GM12878 (cell line): ENCODE results near the gene AQP2. TPM values are rescaled to one million over a fixed set of nuclear protein-coding genes. Genes with fewer than 3 reads are reported as not detected.
A peak's percentile ranks its signal among the peaks of the same experiment; 100 is the strongest.

Experiments used
- ATAC-seq: fragments of 200-7000 bp; cut with Tn5 transposase; 3 replicates; pipeline ENCODE4 v1.9.1; 2020; ENCODE audit warnings: mild to moderate bottlenecking, moderate library complexity
- BruUV-seq: library from RNA; stranded (reverse); fragments of 400-500 nt; replicated peaks from 2 replicates; lab custom pipeline; 2021; lab: Mats Ljungman, UMichigan
- CTCF ChIA-PET: fragments of 300-600 bp; sonication (Branson Sonifier 250); formaldehyde crosslinking; extraction: SDS; loops from one replicate; lab custom pipeline; 2021; ENCODE audit warnings: inconsistent platforms; lab: Yijun Ruan, JAX
- POLR2A ChIA-PET: fragments of 350-600 bp; formaldehyde crosslinking; extraction: SDS; loops from one replicate; lab custom pipeline; 2021; ENCODE audit warnings: inconsistent platforms; lab: Charles Lee
- RAD21 ChIA-PET: fragments of 300-600 bp; sonication (Branson Sonifier 250); formaldehyde crosslinking; loops from one replicate; lab custom pipeline; 2023; ENCODE audit warnings: antibody characterized with exemption; ENCODE audit not compliant: unreplicated experiment; lab: Charles Lee
- SMC1A ChIA-PET: fragments of 300-600 bp; sonication (Branson Sonifier 250); formaldehyde crosslinking; loops from one replicate; lab custom pipeline; 2023; ENCODE audit not compliant: unreplicated experiment, uncharacterized antibody; lab: Charles Lee
- DNase-seq: peaks from one replicate; pipeline ENCODE4 v3.0.0-alpha.2; 2011; ENCODE audit warnings: low read depth, low spot score
- FAIRE-seq: peaks from 3 replicates; lab custom pipeline; 2011; peaks lifted over from hg19 to GRCh38; lab: Jason Lieb, UNC
- H2AFZ ChIP-seq: 2 replicates; pipeline ENCODE4 v1.6.0; 2011; ENCODE audit warnings: low read depth, low read length, control low read depth; ENCODE audit not compliant: control insufficient read depth
- H3K27ac ChIP-seq: 2 replicates; pipeline ENCODE4 v1.5.1; 2011; ENCODE audit warnings: control low read depth; ENCODE audit not compliant: control insufficient read depth, insufficient read depth
- H3K27me3 ChIP-seq, 2 experiments: replicated peaks in 1 of 2; 2 replicates each; pipeline versions ENCODE4 v1.6.0 to v1.6.1; 2011; ENCODE audit warnings: low read length in 1 of 2; ENCODE audit not compliant: control insufficient read depth in 2 of 2, insufficient read depth in 2 of 2
- H3K36me3 ChIP-seq, 2 experiments: 2 replicates each; pipeline ENCODE4 v1.5.1; 2011; ENCODE audit warnings: low read length in 1 of 2; ENCODE audit not compliant: control insufficient read depth in 2 of 2, insufficient read depth in 2 of 2
- H3K4me1 ChIP-seq: 2 replicates; pipeline ENCODE4 v1.6.1; 2011; ENCODE audit warnings: mild to moderate bottlenecking, low read length, moderate library complexity, mixed read lengths; ENCODE audit not compliant: control insufficient read depth, insufficient read depth
- H3K4me2 ChIP-seq: 2 replicates; pipeline ENCODE4 v1.6.0; 2011; ENCODE audit warnings: control low read depth; ENCODE audit not compliant: control insufficient read depth, insufficient read depth
- H3K4me3 ChIP-seq: fragments of 200-600 bp; sonication (generic); 2 replicates; pipeline ENCODE4 v1.5.1; 2016
- H3K79me2 ChIP-seq: 2 replicates; pipeline ENCODE4 v1.6.0; 2011; ENCODE audit warnings: low read length; ENCODE audit not compliant: control insufficient read depth, insufficient read depth
- H3K9ac ChIP-seq: 2 replicates; pipeline ENCODE4 v1.8.0; 2011; ENCODE audit warnings: low read length, control low read depth, mixed read lengths; ENCODE audit not compliant: control insufficient read depth, insufficient read depth
- H3K9me3 ChIP-seq: replicated peaks from 3 replicates; pipeline ENCODE4 v1.5.1; 2011; ENCODE audit warnings: mild to moderate bottlenecking, low read length; ENCODE audit not compliant: control insufficient read depth, insufficient read depth
- H4K20me1 ChIP-seq: 2 replicates; pipeline ENCODE4 v1.6.0; 2011; ENCODE audit not compliant: control insufficient read depth, insufficient read depth
- ESRRA ChIP-seq: IDR thresholded peaks from 2 replicates; pipeline ENCODE4 v1.6.1; 2012; ENCODE audit warnings: mild to moderate bottlenecking, low read length, improper control_type of control experiment
- IRF4 ChIP-seq: IDR thresholded peaks from 2 replicates; pipeline ENCODE4 v1.6.1; 2011; ENCODE audit warnings: low read depth, low read length
- JUNB ChIP-seq: IDR thresholded peaks from 2 replicates; pipeline ENCODE4 v1.6.1; 2016; ENCODE audit warnings: antibody characterized with exemption, mild to moderate bottlenecking
- JUND ChIP-seq: IDR thresholded peaks from 2 replicates; pipeline ENCODE4 v1.6.1; 2012; ENCODE audit warnings: low read depth, mild to moderate bottlenecking, low read length, improper control_type of control experiment, moderate library complexity
- MEF2A ChIP-seq: IDR thresholded peaks from 2 replicates; pipeline ENCODE4 v1.6.1; 2011; ENCODE audit warnings: low read depth, mild to moderate bottlenecking, low read length, moderate library complexity; ENCODE audit not compliant: insufficient read depth
- MEF2B ChIP-seq: fragments of 450-650 bp; IDR thresholded peaks from 2 replicates; pipeline ENCODE4 v1.6.1; 2018; ENCODE audit warnings: mild to moderate bottlenecking, moderate library complexity; ENCODE audit not compliant: partially characterized antibody, poor library complexity, severe bottlenecking
- MXI1 ChIP-seq: fragments of 150-350 bp; IDR thresholded peaks from 2 replicates; pipeline ENCODE4 v1.6.1; 2011; ENCODE audit warnings: low read depth, mild to moderate bottlenecking, inconsistent platforms, low read length, improper control_type of control experiment
- NFYA ChIP-seq: IDR thresholded peaks from 2 replicates; pipeline ENCODE4 v1.6.1; 2011; ENCODE audit warnings: low read depth, mild to moderate bottlenecking, low read length, improper control_type of control experiment, borderline replicate concordance
- SMAD5 ChIP-seq: IDR thresholded peaks from 2 replicates; pipeline ENCODE4 v1.6.1; 2016; ENCODE audit warnings: antibody characterized with exemption, low read depth
- TCF7 ChIP-seq: IDR thresholded peaks from 2 replicates; pipeline ENCODE4 v1.6.1; 2014; ENCODE audit warnings: antibody characterized with exemption, borderline replicate concordance
- YY1 ChIP-seq: IDR thresholded peaks from 2 replicates; pipeline ENCODE4 v1.6.1; 2011; ENCODE audit warnings: low read depth, mild to moderate bottlenecking, low read length
- ZNF24 ChIP-seq: fragments of 450-650 bp; IDR thresholded peaks from 2 replicates; pipeline ENCODE4 v1.6.1; 2017; ENCODE audit warnings: antibody characterized with exemption, mild to moderate bottlenecking
- WGBS: methylation state at CpG from one replicate; pipeline ENCODE4 v1.1.6; 2016; ENCODE audit warnings: low lambda C conversion rate; ENCODE audit not compliant: insufficient replicate concordance, insufficient coverage; ENCODE audit errors: missing lambda C conversion rate; 5-methylcytosine and 5-hydroxymethylcytosine counted together
- in situ Hi-C: fragments of 300-500 bp; cut with MboI; formaldehyde crosslinking; loops from 9 replicates; pipeline ENCODE4 v1.14.3; 2018; ENCODE audit warnings: mixed read lengths
- intact Hi-C: fragments of 100-400 bp; cut with micrococcal nuclease; formaldehyde crosslinking; loops from one replicate; pipeline ENCODE4 v1.14.2; 2022; ENCODE audit not compliant: unreplicated experiment
- polyA plus RNA-seq, 11 experiments: library from polyadenylated mRNA; depleted of rRNA in 4 of 11; unstranded in 6 of 11; stranded (reverse) in 5 of 11; fragments of >200 nt; fragmentation: Nextera tagmentation in 4 of 11; fragmentation: Illumina TruSeq in 1 of 11; extraction: Ambion mirVana in 4 of 11; extraction: Trizol in 1 of 11; gene quantifications; 1 replicate in 1 of 11; 2 replicates in 10 of 11; pipeline versions ENCODE4 v1.2.1 to v1.2.3, GENCODE V29; 2011 to 2016; ENCODE audit warnings: inconsistent platforms in 2 of 11, missing spikeins in 2 of 11, low read depth in 1 of 11
- total RNA-seq, 4 experiments: library from RNA; depleted of rRNA in 3 of 4; stranded (reverse); fragments of >200 nt in 3 of 4; fragmentation: Illumina TruSeq in 1 of 4; extraction: Trizol in 1 of 4; gene quantifications; 2 replicates each; pipeline versions ENCODE4 v1.2.1 to v1.2.3, GENCODE V29; 2013 to 2021
- TF ChIP-seq, protein P1 (sequence below): fragments of 450-650 bp; IDR thresholded peaks from 2 replicates; pipeline ENCODE4 v1.6.1; 2018; ENCODE audit warnings: borderline replicate concordance, mild to moderate bottlenecking; ENCODE audit not compliant: partially characterized antibody

AQP2 gene
- total and polyA plus RNA-seq, 10 of the 15 experiments (the other 5 are each of a cell fraction or from before 2014, with no cell fraction given): not detected

GRCh38 chr12:49967042-49967776 lies 16.7 kb downstream of the AQP2 start (continued):
- TF ChIP-seq, protein P1, sequence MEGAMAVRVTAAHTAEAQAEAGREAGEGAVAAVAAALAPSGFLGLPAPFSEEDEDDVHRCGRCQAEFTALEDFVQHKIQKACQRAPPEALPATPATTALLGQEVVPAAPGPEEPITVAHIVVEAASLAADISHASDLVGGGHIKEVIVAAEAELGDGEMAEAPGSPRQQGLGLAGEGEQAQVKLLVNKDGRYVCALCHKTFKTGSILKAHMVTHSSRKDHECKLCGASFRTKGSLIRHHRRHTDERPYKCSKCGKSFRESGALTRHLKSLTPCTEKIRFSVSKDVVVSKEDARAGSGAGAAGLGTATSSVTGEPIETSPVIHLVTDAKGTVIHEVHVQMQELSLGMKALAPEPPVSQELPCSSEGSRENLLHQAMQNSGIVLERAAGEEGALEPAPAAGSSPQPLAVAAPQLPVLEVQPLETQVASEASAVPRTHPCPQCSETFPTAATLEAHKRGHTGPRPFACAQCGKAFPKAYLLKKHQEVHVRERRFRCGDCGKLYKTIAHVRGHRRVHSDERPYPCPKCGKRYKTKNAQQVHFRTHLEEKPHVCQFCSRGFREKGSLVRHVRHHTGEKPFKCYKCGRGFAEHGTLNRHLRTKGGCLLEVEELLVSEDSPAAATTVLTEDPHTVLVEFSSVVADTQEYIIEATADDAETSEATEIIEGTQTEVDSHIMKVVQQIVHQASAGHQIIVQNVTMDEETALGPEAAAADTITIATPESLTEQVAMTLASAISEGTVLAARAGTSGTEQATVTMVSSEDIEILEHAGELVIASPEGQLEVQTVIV: no peak
- peak; percentile 25 for TF ChIP-seq MEF2B
- TF ChIP-seq ESRRA: no peak
- TF ChIP-seq JUNB: no peak
- TF ChIP-seq YY1: 0 out of 2 replicates have a peak, but pooled peaks have one; percentile 30
- no peak for TF ChIP-seq ZNF24
- no peak for TF ChIP-seq SMAD5

DNA sequence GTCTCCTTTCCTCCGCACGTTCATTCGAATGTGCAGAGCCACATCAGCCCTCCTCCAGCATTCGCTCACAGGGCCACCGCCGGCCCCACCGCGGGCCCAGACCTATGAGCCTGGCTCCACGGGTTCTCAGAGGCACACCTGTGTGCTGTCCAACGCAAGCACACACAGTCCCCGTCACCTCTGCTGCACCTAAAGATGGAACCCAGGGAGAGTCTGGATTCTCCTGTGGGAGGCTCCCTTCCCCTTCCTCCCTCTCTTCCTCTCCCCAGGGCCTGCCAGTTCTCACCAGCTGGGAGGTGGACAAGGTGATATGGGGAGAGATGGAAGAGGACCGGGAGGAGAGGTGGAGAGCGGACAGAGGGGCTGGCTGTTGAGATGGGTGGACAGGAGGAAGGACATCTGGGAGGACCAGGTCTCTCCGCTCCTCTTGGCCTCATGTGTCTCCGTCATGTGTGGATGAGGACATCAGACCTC lies 17.3 kb downstream of the AQP2 start:
- peaks cover 5 to 6% of the 10 kb centered on the region in 2 experiments; a peak in 3 of 4 replicates for H3K27me3 ChIP-seq
- H3K36me3 ChIP-seq: no peaks in the 10 kb centered on the region
- intact Hi-C loops: loop anchor here (1.0 to 5.0 kb wide), 5 partner anchors 71 to 209 kb away; no protein-coding TSS in a partner anchor
- ChIA-PET CTCF (interaction anchor here (0.6 to 5.9 kb wide), 48 partner anchors 8 to 747 kb away, joined by 3 to 121 read pairs (median 5); partner anchors contain the start of genes AQP2, COX14, NCKAP5L and RACGAP1), RAD21 (interaction anchor here (0.7 to 5.1 kb wide), 16 partner anchors 8 to 457 kb away, joined by 3 to 74 read pairs (median 3); partner anchors contain the start of gene SMARCD1), POLR2A (interaction anchor here (0.7 to 1.0 kb wide), 2 partner anchors 102 to 165 kb away, joined by 4 to 6 read pairs; no protein-coding TSS in a partner anchor), SMC1A (interaction anchor here (0.6 to 4.2 kb wide), 12 partner anchors 13 to 239 kb away, joined by 3 to 25 read pairs (median 4); no protein-coding TSS in a partner anchor)
- no peak overlapping the region for H3K27ac ChIP-seq
- in situ Hi-C loops: no loop called here
- H3K4me1 ChIP-seq: peaks cover 8% of the 10 kb centered on the region
- peak overlapping the region; percentile 30; the same call in 1 of the 2 replicates for H2AFZ ChIP-seq
- WGBS: 50% methylated on average over 6 of the region's 15 CpGs
- H4K20me1 ChIP-seq: no peaks in the 10 kb centered on the region
- H3K79me2 ChIP-seq: no peaks in the 10 kb centered on the region
- no peak for ATAC-seq
- no peak overlapping the region for H3K4me3 ChIP-seq
- no peak overlapping the region for H3K9ac ChIP-seq
- BruUV-seq: no TSS peak
- H3K4me2 ChIP-seq: peak overlapping the region; percentile 82; the same call in 1 of the 2 replicates
- TF ChIP-seq IRF4: no peak
- TF ChIP-seq MXI1: no peak
- no peak for TF ChIP-seq NFYA
- no peak for TF ChIP-seq TCF7
- TF ChIP-seq JUND: no peak
- TF ChIP-seq MEF2A: no peak
- TF ChIP-seq, all 136 proteins: peak for 0
- FAIRE-seq (no peak), DNase-seq (no peak)
- no peaks in the 10 kb centered on the region; the same call in 2 of the 3 replicates for H3K9me3 ChIP-seq
